GM23338 (cell line): ENCODE measurements around the gene WWOX.

ENCODE experiments used
- CTCF ChIP-seq, 2 experiments: fragments of 200-600 bp in 1 of 2; sonication (generic) in 1 of 2; conservative IDR thresholded peaks; 2 replicates each; pipeline versions ENCODE4 v1.5.1 to v1.6.1; 2016 to 2017; ENCODE audit warnings: antibody characterized with exemption in 2 of 2, low read depth in 2 of 2, mild to moderate bottlenecking in 2 of 2, moderate library complexity in 1 of 2
- EZH2 ChIP-seq: fragments of 200-600 bp; sonication (generic); IDR thresholded peaks from one replicate; pipeline ENCODE4 v1.8.0; 2017; ENCODE audit warnings: antibody characterized with exemption, mild to moderate bottlenecking, low read depth; ENCODE audit not compliant: unreplicated experiment
- JUNB ChIP-seq: IDR thresholded peaks from one replicate; pipeline ENCODE4 v1.6.1; 2016; ENCODE audit warnings: antibody characterized with exemption; ENCODE audit not compliant: unreplicated experiment
- POLR2AphosphoS5 ChIP-seq: IDR thresholded peaks from 2 replicates; pipeline ENCODE4 v1.6.1; 2016; ENCODE audit warnings: antibody characterized with exemption, low read depth

GRCh38 chr16:78768226-78768625 lies 668.8 kb downstream of the WWOX start:
- TF ChIP-seq POLR2AphosphoS5, result no peak
- TF ChIP-seq CTCF (conservative IDR thresholded peaks at IDR 0.05; ENCODE audit: low read depth in 2 of 2), result no peak
- no peak for TF ChIP-seq EZH2
- TF ChIP-seq JUNB, result no peak
